OCI-LY7 (cell line): ENCODE measurements around the gene KLHDC3. TPM values are rescaled to one million over a fixed set of nuclear protein-coding genes. Genes with fewer than 3 reads are reported as not detected.

Source experiments
- BruUV-seq: library from RNA; stranded (reverse); fragments of 400-500 nt; replicated peaks from 2 replicates; lab custom pipeline; 2021; lab: Mats Ljungman, UMichigan
- CTCF ChIA-PET: fragments of 300-600 bp; sonication (Branson Sonifier 250); formaldehyde crosslinking; loops from one replicate; lab custom pipeline; 2022; ENCODE audit warnings: antibody characterized with exemption; ENCODE audit not compliant: unreplicated experiment; lab: Charles Lee
- POLR2A ChIA-PET: fragments of 300-600 bp; sonication (Branson Sonifier 250); formaldehyde crosslinking; loops from one replicate; lab custom pipeline; 2022; ENCODE audit warnings: antibody characterized with exemption; lab: Charles Lee
- DNase-seq: peaks from one replicate; pipeline ENCODE4 v3.0.0-alpha.2; 2015; ENCODE audit warnings: low spot score
- H2AFZ ChIP-seq: fragments of 200-600 bp; sonication (generic), shearing (Covaris generic); 2 replicates; pipeline ENCODE4 v1.6.1; 2014; ENCODE audit warnings: mild to moderate bottlenecking, antibody characterized with exemption, low read length, moderate library complexity
- H3K27ac ChIP-seq: fragments of 200-600 bp; sonication (generic); 2 replicates; pipeline ENCODE4 v1.5.1; 2014; ENCODE audit warnings: mixed run types, low read depth, mild to moderate bottlenecking, moderate library complexity, low read length, inconsistent platforms; ENCODE audit not compliant: poor library complexity, severe bottlenecking
- H3K36me3 ChIP-seq: fragments of 200-600 bp; sonication (generic); 2 replicates; pipeline ENCODE4 v1.6.1; 2014; ENCODE audit warnings: mild to moderate bottlenecking, antibody characterized with exemption, low read length, moderate library complexity, mixed read lengths; ENCODE audit not compliant: insufficient read depth
- H3K4me1 ChIP-seq: fragments of 200-600 bp; sonication (generic); 2 replicates; pipeline ENCODE4 v1.5.1; 2014; ENCODE audit warnings: mild to moderate bottlenecking, low read length; ENCODE audit not compliant: insufficient read depth, poor library complexity, severe bottlenecking
- H3K4me2 ChIP-seq: fragments of 200-600 bp; sonication (generic); 2 replicates; pipeline ENCODE4 v1.6.1; 2014; ENCODE audit warnings: mild to moderate bottlenecking, low read length
- H3K4me3 ChIP-seq: fragments of 200-600 bp; sonication (generic); 2 replicates; pipeline ENCODE4 v1.5.1; 2014; ENCODE audit warnings: mild to moderate bottlenecking, low read depth, low read length; ENCODE audit not compliant: poor library complexity, severe bottlenecking
- H3K79me2 ChIP-seq: fragments of 200-600 bp; sonication (generic); 2 replicates; pipeline ENCODE4 v1.6.1; 2016; ENCODE audit warnings: low read depth, mild to moderate bottlenecking, low read length, moderate library complexity, mixed read lengths; ENCODE audit not compliant: insufficient read depth
- H3K9me2 ChIP-seq: fragments of 200-600 bp; sonication (generic); 2 replicates; pipeline ENCODE4 v1.6.1; 2016; ENCODE audit warnings: mild to moderate bottlenecking, low read length, mixed read lengths; ENCODE audit not compliant: insufficient read depth
- H3K9me3 ChIP-seq: fragments of 200-600 bp; sonication (generic); 2 replicates; pipeline ENCODE4 v1.6.1; 2014; ENCODE audit warnings: mild to moderate bottlenecking, mixed run types, low read length, mixed read lengths
- H4K20me1 ChIP-seq: fragments of 200-600 bp; sonication (generic); 2 replicates; pipeline ENCODE4 v1.6.1; 2014; ENCODE audit warnings: mild to moderate bottlenecking, antibody characterized with exemption, low read length, moderate library complexity, mixed read lengths; ENCODE audit not compliant: insufficient read depth
- EZH2phosphoT487 ChIP-seq: fragments of 200-600 bp; sonication (generic); IDR thresholded peaks from 2 replicates; pipeline ENCODE4 v1.6.1; 2018; ENCODE audit warnings: low read depth, borderline replicate concordance, mild to moderate bottlenecking, mixed run types, antibody characterized with exemption, low read length, moderate library complexity, mixed read lengths
- intact Hi-C: fragments of 100-400 bp; cut with micrococcal nuclease; formaldehyde crosslinking; loops from one replicate; pipeline ENCODE4 v1.10.0; 2022; ENCODE audit not compliant: unreplicated experiment
- total RNA-seq, 2 experiments: library from RNA; depleted of rRNA in 1 of 2; stranded (reverse); fragments of >200 nt in 1 of 2; shearing (Covaris generic) in 1 of 2; gene quantifications; 2 replicates each; pipeline ENCODE4 v1.2.3, GENCODE V29; 2014 to 2022
- TF ChIP-seq, protein P1 (sequence below): fragments of 200-600 bp; sonication (generic); conservative IDR thresholded peaks from 2 replicates; pipeline ENCODE4 v1.5.1; 2014; ENCODE audit warnings: mild to moderate bottlenecking, antibody characterized with exemption, low read length, moderate library complexity, mixed read lengths

KLHDC3 gene
- total RNA-seq, 2 experiments from 2014 or later: 89.9 to 91.4 TPM

DNA sequence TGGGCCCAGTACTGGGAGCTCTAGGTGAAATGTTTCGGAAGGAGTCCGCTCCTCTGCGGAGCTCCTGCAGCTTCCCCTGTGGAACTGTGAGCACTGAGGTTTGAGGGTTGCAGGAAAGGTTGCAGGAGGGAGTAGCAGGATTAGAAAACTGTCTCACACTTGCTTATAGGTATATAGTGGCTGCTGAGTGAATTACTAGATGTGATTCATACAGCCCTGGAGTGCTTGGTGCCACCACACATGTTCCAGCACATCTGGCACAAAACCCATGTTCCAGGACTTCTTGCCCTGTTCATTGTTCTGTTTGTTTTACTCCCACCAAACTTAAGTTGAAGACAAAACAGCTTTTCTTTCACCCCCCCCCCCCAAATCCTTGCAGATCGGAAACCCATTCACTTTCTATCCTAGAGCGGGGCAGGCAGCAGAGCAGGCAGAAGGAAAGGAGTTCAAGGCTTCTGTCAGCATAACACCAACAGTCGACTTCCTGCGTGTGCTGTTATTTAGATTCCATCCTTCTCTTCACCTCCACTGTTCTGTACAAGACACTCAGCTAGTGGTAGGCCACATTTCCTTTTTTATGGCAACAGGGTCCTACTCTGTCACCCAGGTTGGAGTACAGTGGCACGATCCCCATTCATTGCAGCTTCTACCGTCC, 34.4 kb upstream of the KLHDC3 start:
- CTCF ChIA-PET: interaction anchor here (1.2 kb wide), 1 partner anchor 34 kb away, joined by 3 read pairs; the partner anchor contains the start of genes KLHDC3 and MEA1
- Histone ChIP-seq H3K9me2 (no peaks in the 10 kb centered on the region), H3K9me3 (no peaks in the 10 kb centered on the region), H2AFZ (peak overlapping the region; percentile 85), H3K36me3 (peaks cover 17% of the 10 kb centered on the region), H3K4me2 (peak overlapping the region; percentile 82), H3K27ac (peak overlapping the region; percentile 50), H3K4me3 (peak overlapping the region; percentile 88), H4K20me1 (no peaks in the 10 kb centered on the region), H3K4me1 (peaks cover 29% of the 10 kb centered on the region), H3K79me2 (peaks cover 22% of the 10 kb centered on the region; the same call in 1 of the 2 replicates)
- TSS peak; percentile 82 for BruUV-seq
- peak; percentile 47 for DNase-seq
- POLR2A ChIA-PET: interaction anchor here (0.6 to 2.6 kb wide), 6 partner anchors 11 to 172 kb away, joined by 3 to 18 read pairs (median 6); partner anchors contain the start of genes CNPY3, KLC4 and MRPL2
- intact Hi-C loops: loop anchor here (1.0 kb wide), 1 partner anchor 50 kb away; the partner anchor contains the start of gene CNPY3
- TF ChIP-seq, protein P1, sequence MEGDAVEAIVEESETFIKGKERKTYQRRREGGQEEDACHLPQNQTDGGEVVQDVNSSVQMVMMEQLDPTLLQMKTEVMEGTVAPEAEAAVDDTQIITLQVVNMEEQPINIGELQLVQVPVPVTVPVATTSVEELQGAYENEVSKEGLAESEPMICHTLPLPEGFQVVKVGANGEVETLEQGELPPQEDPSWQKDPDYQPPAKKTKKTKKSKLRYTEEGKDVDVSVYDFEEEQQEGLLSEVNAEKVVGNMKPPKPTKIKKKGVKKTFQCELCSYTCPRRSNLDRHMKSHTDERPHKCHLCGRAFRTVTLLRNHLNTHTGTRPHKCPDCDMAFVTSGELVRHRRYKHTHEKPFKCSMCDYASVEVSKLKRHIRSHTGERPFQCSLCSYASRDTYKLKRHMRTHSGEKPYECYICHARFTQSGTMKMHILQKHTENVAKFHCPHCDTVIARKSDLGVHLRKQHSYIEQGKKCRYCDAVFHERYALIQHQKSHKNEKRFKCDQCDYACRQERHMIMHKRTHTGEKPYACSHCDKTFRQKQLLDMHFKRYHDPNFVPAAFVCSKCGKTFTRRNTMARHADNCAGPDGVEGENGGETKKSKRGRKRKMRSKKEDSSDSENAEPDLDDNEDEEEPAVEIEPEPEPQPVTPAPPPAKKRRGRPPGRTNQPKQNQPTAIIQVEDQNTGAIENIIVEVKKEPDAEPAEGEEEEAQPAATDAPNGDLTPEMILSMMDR: no peak
- no peak for TF ChIP-seq EZH2phosphoT487

DNA sequence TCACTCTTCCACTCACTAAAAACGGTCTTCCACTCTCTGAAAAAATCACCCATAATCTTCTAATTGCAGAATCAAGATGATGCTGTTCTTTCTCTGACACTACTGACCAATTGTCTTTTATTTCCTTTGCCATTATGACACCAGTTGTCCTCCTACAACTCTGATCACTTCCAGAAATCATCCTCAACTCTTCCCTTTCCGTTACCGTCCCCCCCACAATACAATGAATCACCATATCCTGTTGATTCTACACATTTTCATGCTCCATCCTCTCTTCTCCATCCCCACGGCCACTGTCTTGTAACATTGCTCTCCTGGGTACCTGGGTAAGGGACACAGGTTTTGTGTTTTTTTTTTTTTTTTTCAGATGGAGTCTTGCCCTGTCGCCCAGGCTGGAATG, 32.2 kb upstream of the KLHDC3 start:
- no peak overlapping the region for H3K4me3 ChIP-seq
- ChIA-PET POLR2A (no interaction called here), CTCF (no interaction called here)
- H3K36me3 ChIP-seq: peaks cover 6% of the 10 kb centered on the region
- no peak for DNase-seq
- no peaks in the 10 kb centered on the region for H3K9me3 ChIP-seq
- no peak overlapping the region for H3K27ac ChIP-seq
- H3K79me2 ChIP-seq: peaks cover 25% of the 10 kb centered on the region; the same call in 1 of the 2 replicates
- intact Hi-C loops: no loop called here
- no peaks in the 10 kb centered on the region for H3K9me2 ChIP-seq
- no TSS peak for BruUV-seq
- H3K4me1 ChIP-seq: peaks cover 38% of the 10 kb centered on the region
- H4K20me1 ChIP-seq: no peaks in the 10 kb centered on the region
- H2AFZ ChIP-seq: no peak overlapping the region
- no peak for TF ChIP-seq EZH2phosphoT487
- TF ChIP-seq, protein P1: no peak
- no peak overlapping the region for H3K4me2 ChIP-seq
